ENCODE data around the gene CDH13. TPM values are rescaled to one million over a fixed set of nuclear protein-coding genes. Genes with fewer than 3 reads are reported as not detected.

Gene CDH13
- total RNA-seq, 3 donors from 2014 or later: 4.9 to 11.2 (median 9.8) TPM

GRCh38 chr16:83051451-83051850 lies 424.7 kb downstream of the CDH13 start:
- Histone ChIP-seq H3K9me3 (no peaks in the 10 kb centered on the region), H3K36me3 (ENCODE audit: low read depth) (no peaks in the 10 kb centered on the region), H3K4me1 (ENCODE audit: low read depth) (no peaks in the 10 kb centered on the region), H3K4me3 (no peak overlapping the region)
- intact Hi-C loops (cut with DNase I, micrococcal nuclease): no loop called here
- DNase-seq (no peak), ATAC-seq (no peak)
- no peak for TF ChIP-seq CTCF (IDR thresholded peaks at IDR 0.05)

GRCh38 chr16:83054283-83054682 lies 427.5 kb downstream of the CDH13 start:
- H3K4me3 ChIP-seq: no peak overlapping the region
- H3K36me3 ChIP-seq (ENCODE audit: low read depth): no peaks in the 10 kb centered on the region
- no peaks in the 10 kb centered on the region for H3K4me1 ChIP-seq (ENCODE audit: low read depth)
- intact Hi-C loops (cut with DNase I, micrococcal nuclease): no loop called here
- no peak for DNase-seq
- H3K9me3 ChIP-seq: no peaks in the 10 kb centered on the region
- TF ChIP-seq CTCF (IDR thresholded peaks at IDR 0.05): no peak
- no peak for ATAC-seq

GRCh38 chr16:83058376-83058775 lies 431.6 kb downstream of the CDH13 start:
- Histone ChIP-seq H3K36me3 (ENCODE audit: low read depth) (no peaks in the 10 kb centered on the region), H3K4me1 (ENCODE audit: low read depth) (no peaks in the 10 kb centered on the region), H3K9me3 (no peaks in the 10 kb centered on the region), H3K4me3 (no peak overlapping the region)
- ATAC-seq: no peak
- no peak for TF ChIP-seq CTCF (IDR thresholded peaks at IDR 0.05)
- intact Hi-C loops (cut with DNase I, micrococcal nuclease): no loop called here
- DNase-seq: no peak

GRCh38 chr16:83059237-83059636 lies 432.5 kb downstream of the CDH13 start:
- intact Hi-C loops (cut with DNase I, micrococcal nuclease): no loop called here
- no peak overlapping the region for H3K4me3 ChIP-seq
- no peaks in the 10 kb centered on the region for H3K9me3 ChIP-seq
- no peaks in the 10 kb centered on the region for H3K4me1 ChIP-seq (ENCODE audit: low read depth)
- ATAC-seq: no peak
- no peak for TF ChIP-seq CTCF (IDR thresholded peaks at IDR 0.05)
- DNase-seq: no peak
- no peaks in the 10 kb centered on the region for H3K36me3 ChIP-seq (ENCODE audit: low read depth)

- no peaks in the 10 kb centered on the region for H3K36me3 ChIP-seq (ENCODE audit: low read depth)
- DNase-seq (no peak), ATAC-seq (no peak)
- no peak overlapping the region for H3K4me3 ChIP-seq
- no peaks in the 10 kb centered on the region for H3K9me3 ChIP-seq
- no peaks in the 10 kb centered on the region for H3K4me1 ChIP-seq (ENCODE audit: low read depth)
- no peak for TF ChIP-seq CTCF (IDR thresholded peaks at IDR 0.05)
- intact Hi-C loops (cut with DNase I, micrococcal nuclease): no loop called here
These were observed 439.2 kb downstream of the CDH13 start for GRCh38 chr16:83066011-83066410.

- no peak for TF ChIP-seq CTCF (IDR thresholded peaks at IDR 0.05)
- Histone ChIP-seq H3K36me3 (ENCODE audit: low read depth) (no peaks in the 10 kb centered on the region), H3K4me3 (no peak overlapping the region), H3K9me3 (no peaks in the 10 kb centered on the region), H3K4me1 (ENCODE audit: low read depth) (no peaks in the 10 kb centered on the region)
- DNase-seq (no peak), ATAC-seq (no peak)
- intact Hi-C loops (cut with DNase I, micrococcal nuclease): no loop called here
These were observed 440.1 kb downstream of the CDH13 start for GRCh38 chr16:83066881-83067280.

Measured in mucosa of descending colon (tissue), 3 donors.